Prostate gland (tissue), 2 donors: ENCODE measurements around the gene NPY2R.

ENCODE experiments used
- CTCF ChIP-seq, 4 experiments: fragments of 200-600 bp in 2 of 4; fragments of 450-650 bp in 2 of 4; sonication (generic) in 2 of 4; IDR thresholded peaks; 1 replicate in 3 of 4; 2 replicates in 1 of 4; pipeline ENCODE4 v1.5.1; 2016 to 2019; ENCODE audit warnings: antibody characterized with exemption in 4 of 4, mild to moderate bottlenecking in 2 of 4, moderate library complexity in 2 of 4
- POLR2A ChIP-seq: fragments of 450-650 bp; IDR thresholded peaks from one replicate; pipeline ENCODE4 v1.6.1; 2016; ENCODE audit warnings: antibody characterized with exemption, mild to moderate bottlenecking
- POLR2AphosphoS5 ChIP-seq: sonication (generic); formaldehyde crosslinking; IDR thresholded peaks from one replicate; pipeline ENCODE4 v1.6.1; 2017; ENCODE audit warnings: antibody characterized with exemption

- TF ChIP-seq CTCF (IDR thresholded peaks at IDR 0.05): no peak
- no peak for TF ChIP-seq POLR2A
- no peak for TF ChIP-seq POLR2AphosphoS5
Observed at GRCh38 chr4:155186972-155187371, 21.5 kb upstream of the NPY2R start.
